Thyroid gland (tissue), 4 donors: ENCODE results near the gene ITGB2.

Experiments
- CTCF ChIP-seq, 6 experiments: fragments of 200-600 bp in 3 of 6; fragments of 450-650 bp in 3 of 6; sonication (generic) in 3 of 6; IDR thresholded peaks; one replicate each; pipeline ENCODE4 v1.5.1; 2016 to 2019; ENCODE audit warnings: antibody characterized with exemption in 6 of 6, mild to moderate bottlenecking in 2 of 6, inconsistent platforms in 1 of 6, moderate library complexity in 1 of 6
- POLR2A ChIP-seq, 2 donors: fragments of 450-650 bp; IDR thresholded peaks; one replicate each; pipeline ENCODE4 v1.6.1; 2017; ENCODE audit warnings: antibody characterized with exemption in 2 of 2, mild to moderate bottlenecking in 2 of 2, moderate library complexity in 1 of 2

GRCh38 chr21:44911068-44911383 is 9.7 kb downstream of the ITGB2 start:
- TF ChIP-seq CTCF (IDR thresholded peaks at IDR 0.05) (no peak), POLR2A (IDR thresholded peaks at IDR 0.05) (no peak)
